ENCODE measurements around the gene PITPNC1. TPM values are rescaled to one million over a fixed set of nuclear protein-coding genes. Genes with fewer than 3 reads are reported as not detected.
"Not testable (repeated sequence)": the region's sequence is repeated elsewhere in the genome, so short reads cannot be mapped to it uniquely, and the experiment has no call there.

PITPNC1 gene
- total and polyA plus RNA-seq, 2 donors (not counting 1 experiment from before 2014, with no cell fraction given) = 4.7 to 26.1 TPM

DNA sequence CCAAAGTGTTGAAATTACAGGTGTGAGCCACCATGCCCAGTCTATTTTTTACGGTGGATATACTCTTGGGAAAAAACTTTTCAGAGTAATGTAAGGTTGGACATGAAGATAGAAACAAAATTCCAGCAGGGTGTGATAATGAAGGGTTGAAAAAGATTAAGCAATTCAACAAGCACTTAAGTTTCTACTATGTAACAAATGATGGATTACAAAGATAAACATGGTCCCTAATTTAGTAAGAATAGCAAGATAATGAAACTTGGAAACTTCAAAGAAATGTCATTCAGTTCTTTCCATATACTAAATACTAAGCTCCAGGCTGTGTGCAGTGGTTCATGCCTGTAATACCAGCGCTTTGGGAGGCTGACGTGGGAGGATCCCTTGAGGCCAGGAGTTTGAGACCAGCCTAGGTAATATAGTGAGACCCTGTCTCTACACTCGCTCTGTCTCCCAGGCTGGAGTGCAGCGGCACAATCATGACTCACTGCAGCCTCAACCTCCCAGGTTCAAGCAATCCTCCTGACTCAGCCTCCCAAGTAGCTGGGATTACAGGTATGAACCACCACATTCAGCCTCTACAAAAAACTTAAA lies 41.7 kb upstream of the PITPNC1 start:
- H2AFZ ChIP-seq (ENCODE audit: insufficient read depth, low read depth, low read length, poor library complexity, severe bottlenecking) = no peak overlapping the region
- H3K4me1 ChIP-seq (ENCODE audit: control insufficient read depth in 2 of 2, insufficient read depth in 2 of 2, low read length in 2 of 2) = no peaks in the 10 kb centered on the region
- WGBS (ENCODE audit: insufficient coverage) = 100% methylated on average over 3 of the region's 5 CpGs
- H3K79me2 ChIP-seq (ENCODE audit: control insufficient read depth, insufficient read depth, low read length) = no peaks in the 10 kb centered on the region
- no peak overlapping the region for H3K27ac ChIP-seq (ENCODE audit: low read length in 2 of 2)
- POLR2A ChIA-PET = interaction anchor here (0.7 kb wide), 1 partner anchor 383 kb away, joined by 4 read pairs; no protein-coding TSS in a partner anchor
- no peaks in the 10 kb centered on the region for H3K27me3 ChIP-seq (replicated peaks in 1 of 4; ENCODE audit: control extremely low read depth in 1 of 4, control insufficient read depth in 3 of 4, insufficient read depth in 4 of 4, low read length in 3 of 4)
- CTCF ChIA-PET = no interaction called here
- H3K9ac ChIP-seq (ENCODE audit: low read length) = no peak overlapping the region
- TF ChIP-seq, protein P1, sequence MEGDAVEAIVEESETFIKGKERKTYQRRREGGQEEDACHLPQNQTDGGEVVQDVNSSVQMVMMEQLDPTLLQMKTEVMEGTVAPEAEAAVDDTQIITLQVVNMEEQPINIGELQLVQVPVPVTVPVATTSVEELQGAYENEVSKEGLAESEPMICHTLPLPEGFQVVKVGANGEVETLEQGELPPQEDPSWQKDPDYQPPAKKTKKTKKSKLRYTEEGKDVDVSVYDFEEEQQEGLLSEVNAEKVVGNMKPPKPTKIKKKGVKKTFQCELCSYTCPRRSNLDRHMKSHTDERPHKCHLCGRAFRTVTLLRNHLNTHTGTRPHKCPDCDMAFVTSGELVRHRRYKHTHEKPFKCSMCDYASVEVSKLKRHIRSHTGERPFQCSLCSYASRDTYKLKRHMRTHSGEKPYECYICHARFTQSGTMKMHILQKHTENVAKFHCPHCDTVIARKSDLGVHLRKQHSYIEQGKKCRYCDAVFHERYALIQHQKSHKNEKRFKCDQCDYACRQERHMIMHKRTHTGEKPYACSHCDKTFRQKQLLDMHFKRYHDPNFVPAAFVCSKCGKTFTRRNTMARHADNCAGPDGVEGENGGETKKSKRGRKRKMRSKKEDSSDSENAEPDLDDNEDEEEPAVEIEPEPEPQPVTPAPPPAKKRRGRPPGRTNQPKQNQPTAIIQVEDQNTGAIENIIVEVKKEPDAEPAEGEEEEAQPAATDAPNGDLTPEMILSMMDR (IDR thresholded peaks at IDR 0.05) = no peak
- no peak for TF ChIP-seq EZH2 (IDR thresholded peaks at IDR 0.05; ENCODE audit: borderline replicate concordance, insufficient read depth, low read depth, low read length, poor library complexity, severe bottlenecking)
- Mint-ChIP-seq H3K9me3 (ENCODE audit: insufficient read depth) (no peaks in the 10 kb centered on the region), H3K4me1 (no peaks in the 10 kb centered on the region), H3K27me3 (no peaks in the 10 kb centered on the region), H3K4me3 (no peak overlapping the region), H3K27ac (no peak overlapping the region)
- no peak for DNase-seq
- H4K20me1 ChIP-seq (ENCODE audit: control insufficient read depth, insufficient read depth, low read length, poor library complexity, severe bottlenecking) = no peaks in the 10 kb centered on the region
- H3K36me3 ChIP-seq (replicated peaks in 1 of 2; ENCODE audit: control extremely low read depth in 1 of 2, control insufficient read depth in 1 of 2, extremely low read depth in 1 of 2, insufficient read depth in 2 of 2, low read length in 1 of 2) = peaks cover 0 to 6% of the 10 kb centered on the region in 2 experiments
- intact Hi-C loops (cut with micrococcal nuclease) = no loop called here
- no peak overlapping the region for H3K4me2 ChIP-seq (replicated peaks; ENCODE audit: low read depth, low read length, poor library complexity, severe bottlenecking)
- H3K9me3 ChIP-seq (ENCODE audit: control extremely low read depth in 1 of 3, control insufficient read depth in 2 of 3, insufficient read depth in 1 of 3, low read length in 2 of 3) = no peaks in the 10 kb centered on the region
- H3K4me3 ChIP-seq (ENCODE audit: control extremely low read depth in 1 of 5, extremely low read depth in 1 of 5, insufficient read depth in 1 of 5, low read depth in 2 of 5, low read length in 4 of 5) = no peak overlapping the region
- ATAC-seq (ENCODE audit: low read depth) = no peak

DNA sequence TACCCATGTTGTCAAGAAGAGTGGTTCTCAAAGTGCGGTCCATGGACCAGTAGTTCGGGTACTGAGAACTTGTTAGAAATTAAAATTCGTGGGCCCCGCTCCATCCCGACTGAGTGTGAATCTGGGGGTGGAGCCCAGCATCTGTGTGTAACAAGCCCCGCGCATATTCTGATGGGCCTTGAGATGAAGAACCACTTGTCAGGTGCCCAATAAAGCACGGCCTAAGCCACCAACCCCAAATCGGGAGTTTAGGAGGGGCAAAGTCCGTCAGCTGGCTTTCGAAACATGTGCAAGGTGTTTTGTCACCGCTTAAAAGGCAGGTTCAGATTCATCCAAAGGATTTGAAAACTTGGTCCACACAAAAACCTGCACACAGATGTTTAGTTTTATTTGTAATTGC lies 40.2 kb upstream of the PITPNC1 start:
- 97% methylated on average over 7 of the region's 12 CpGs for WGBS (ENCODE audit: insufficient coverage)

DNA sequence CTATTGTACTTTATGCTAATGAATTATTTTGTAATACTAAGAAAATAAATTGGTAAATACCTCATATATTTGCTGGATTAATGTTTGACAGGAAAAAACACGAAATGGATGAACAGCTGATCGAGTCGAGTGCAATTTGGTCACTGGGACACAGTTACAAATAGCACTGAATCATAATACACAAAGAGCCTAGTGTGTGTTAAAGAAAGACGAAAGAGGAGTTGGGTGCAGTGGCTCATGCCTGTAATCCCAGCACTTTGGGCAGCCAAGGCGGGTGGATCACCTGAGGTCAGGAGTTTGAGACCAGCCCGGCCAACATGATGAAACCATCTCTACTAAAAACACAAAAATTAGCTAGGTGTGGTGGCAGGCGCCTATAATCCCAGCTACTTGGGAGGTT lies 38.7 kb upstream of the PITPNC1 start:
- H3K9me3 Mint-ChIP-seq (ENCODE audit: insufficient read depth); H2AFZ ChIP-seq (ENCODE audit: insufficient read depth, low read depth, low read length, poor library complexity, severe bottlenecking); H3K27ac Mint-ChIP-seq; H3K27ac ChIP-seq (ENCODE audit: low read length in 2 of 2); H3K4me3 Mint-ChIP-seq; POLR2A ChIA-PET; H3K9me3 ChIP-seq (ENCODE audit: control extremely low read depth in 1 of 3, control insufficient read depth in 2 of 3, insufficient read depth in 1 of 3, low read length in 2 of 3); H3K4me3 ChIP-seq (ENCODE audit: control extremely low read depth in 1 of 5, extremely low read depth in 1 of 5, insufficient read depth in 1 of 5, low read depth in 2 of 5, low read length in 4 of 5); H3K4me2 ChIP-seq (replicated peaks; ENCODE audit: low read depth, low read length, poor library complexity, severe bottlenecking); H3K4me1 Mint-ChIP-seq; H3K9ac ChIP-seq (ENCODE audit: low read length); H3K79me2 ChIP-seq (ENCODE audit: control insufficient read depth, insufficient read depth, low read length); H3K27me3 ChIP-seq (replicated peaks in 1 of 4; ENCODE audit: control extremely low read depth in 1 of 4, control insufficient read depth in 3 of 4, insufficient read depth in 4 of 4, low read length in 3 of 4); ATAC-seq (ENCODE audit: low read depth); intact Hi-C loops (cut with micrococcal nuclease); CTCF ChIA-PET; H4K20me1 ChIP-seq (ENCODE audit: control insufficient read depth, insufficient read depth, low read length, poor library complexity, severe bottlenecking); H3K4me1 ChIP-seq (ENCODE audit: control insufficient read depth in 2 of 2, insufficient read depth in 2 of 2, low read length in 2 of 2); H3K27me3 Mint-ChIP-seq; DNase-seq: not testable (repeated sequence)
- peaks cover 6 to 24% of the 10 kb centered on the region in 2 experiments for H3K36me3 ChIP-seq (replicated peaks in 1 of 2; ENCODE audit: control extremely low read depth in 1 of 2, control insufficient read depth in 1 of 2, extremely low read depth in 1 of 2, insufficient read depth in 2 of 2, low read length in 1 of 2)
- WGBS (ENCODE audit: insufficient coverage) = 100% methylated on average over 1 of the region's 7 CpGs

More for the DNA sequence above, 40.2 kb upstream of the PITPNC1 start:
- no peaks in the 10 kb centered on the region for H3K9me3 ChIP-seq (ENCODE audit: control extremely low read depth in 1 of 3, control insufficient read depth in 2 of 3, insufficient read depth in 1 of 3, low read length in 2 of 3)
- ATAC-seq (ENCODE audit: low read depth) (no peak), DNase-seq (no peak)
- TF ChIP-seq EZH2 (IDR thresholded peaks at IDR 0.05; ENCODE audit: borderline replicate concordance, insufficient read depth, low read depth, low read length, poor library complexity, severe bottlenecking) = no peak
- TF ChIP-seq, protein P1 (IDR thresholded peaks at IDR 0.05) = no peak
- H3K9me3 Mint-ChIP-seq (ENCODE audit: insufficient read depth) = no peaks in the 10 kb centered on the region
- no peaks in the 10 kb centered on the region for H3K4me1 Mint-ChIP-seq
- no peaks in the 10 kb centered on the region for H3K27me3 Mint-ChIP-seq
- CTCF ChIA-PET = no interaction called here
- no peak overlapping the region for H3K27ac ChIP-seq (ENCODE audit: low read length in 2 of 2)
- H3K4me3 ChIP-seq (ENCODE audit: control extremely low read depth in 1 of 5, extremely low read depth in 1 of 5, insufficient read depth in 1 of 5, low read depth in 2 of 5, low read length in 4 of 5) = no peak overlapping the region
- H3K4me2 ChIP-seq (replicated peaks; ENCODE audit: low read depth, low read length, poor library complexity, severe bottlenecking) = no peak overlapping the region
- H3K4me1 ChIP-seq (ENCODE audit: control insufficient read depth in 2 of 2, insufficient read depth in 2 of 2, low read length in 2 of 2) = no peaks in the 10 kb centered on the region
- H2AFZ ChIP-seq (ENCODE audit: insufficient read depth, low read depth, low read length, poor library complexity, severe bottlenecking) = no peak overlapping the region
- peaks cover 4 to 19% of the 10 kb centered on the region in 2 experiments for H3K36me3 ChIP-seq (replicated peaks in 1 of 2; ENCODE audit: control extremely low read depth in 1 of 2, control insufficient read depth in 1 of 2, extremely low read depth in 1 of 2, insufficient read depth in 2 of 2, low read length in 1 of 2)
- POLR2A ChIA-PET = no interaction called here
- no peaks in the 10 kb centered on the region for H3K79me2 ChIP-seq (ENCODE audit: control insufficient read depth, insufficient read depth, low read length)
- no peak overlapping the region for H3K9ac ChIP-seq (ENCODE audit: low read length)
- intact Hi-C loops (cut with micrococcal nuclease) = no loop called here
- no peak overlapping the region for H3K4me3 Mint-ChIP-seq
- H3K27me3 ChIP-seq (replicated peaks in 1 of 4; ENCODE audit: control extremely low read depth in 1 of 4, control insufficient read depth in 3 of 4, insufficient read depth in 4 of 4, low read length in 3 of 4) = no peaks in the 10 kb centered on the region
- no peaks in the 10 kb centered on the region for H4K20me1 ChIP-seq (ENCODE audit: control insufficient read depth, insufficient read depth, low read length, poor library complexity, severe bottlenecking)
- no peak overlapping the region for H3K27ac Mint-ChIP-seq
